Prostate gland (tissue), 2 donors: ENCODE data around the gene SRGAP2C.
"Not testable (repeated sequence)": the region's sequence is repeated elsewhere in the genome, so short reads cannot be mapped to it uniquely, and the experiment has no call there.

ENCODE experiments used
- POLR2A ChIP-seq: fragments of 450-650 bp; IDR thresholded peaks from one replicate; pipeline ENCODE4 v1.6.1; 2016; ENCODE audit warnings: antibody characterized with exemption, mild to moderate bottlenecking
- POLR2AphosphoS5 ChIP-seq: sonication (generic); formaldehyde crosslinking; IDR thresholded peaks from one replicate; pipeline ENCODE4 v1.6.1; 2017; ENCODE audit warnings: antibody characterized with exemption
- TF ChIP-seq, protein P1 (sequence below), 4 experiments: fragments of 200-600 bp in 2 of 4; fragments of 450-650 bp in 2 of 4; sonication (generic) in 2 of 4; IDR thresholded peaks; 1 replicate in 3 of 4; 2 replicates in 1 of 4; pipeline ENCODE4 v1.5.1; 2016 to 2019; ENCODE audit warnings: antibody characterized with exemption in 4 of 4, mild to moderate bottlenecking in 2 of 4, moderate library complexity in 2 of 4

DNA sequence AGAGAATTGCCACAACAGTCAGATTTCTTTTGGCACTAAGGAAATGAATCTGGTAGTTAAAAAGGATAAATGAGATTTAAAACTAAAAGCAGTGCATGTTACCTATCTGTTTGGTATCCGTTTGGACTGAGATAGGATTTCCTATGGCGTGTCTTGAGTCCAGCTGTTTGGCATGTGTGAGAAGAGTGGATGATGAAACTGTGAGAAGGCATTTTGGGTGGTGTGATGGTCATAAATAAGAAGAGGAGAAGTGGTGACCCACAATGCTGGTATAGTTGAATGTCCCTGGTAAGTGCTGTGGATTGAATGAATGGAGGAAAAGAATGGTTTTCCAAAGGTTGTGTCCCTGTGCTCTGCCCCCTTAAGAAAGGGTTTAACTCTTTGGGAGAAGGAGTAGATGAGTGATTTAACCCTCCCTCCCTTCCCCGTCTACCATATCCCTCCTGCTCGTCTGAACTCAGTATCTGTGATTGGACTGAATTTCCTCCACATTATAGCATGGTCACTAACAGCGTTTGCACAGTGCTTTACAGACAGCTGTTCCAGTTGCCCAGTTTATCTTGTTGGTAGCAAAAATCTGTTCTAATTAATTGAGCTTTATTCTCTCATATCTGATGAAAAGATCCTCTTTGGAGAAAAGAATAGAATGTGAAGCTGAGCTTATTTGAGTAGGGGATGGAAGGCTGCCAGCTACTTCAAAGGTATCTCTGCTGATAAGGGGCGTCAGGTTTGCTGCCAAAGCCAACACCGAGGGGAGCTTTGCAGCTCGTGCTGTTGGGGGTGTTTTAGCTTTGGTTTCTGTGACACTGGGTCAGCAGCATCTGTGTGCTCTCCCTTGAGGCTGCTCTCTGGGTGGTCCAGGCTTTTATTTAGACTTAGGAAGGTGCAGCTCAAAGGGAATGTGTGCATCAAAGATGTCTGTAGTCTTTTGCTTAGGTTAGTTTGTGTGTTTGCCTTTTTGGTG, 148.1 kb downstream of the SRGAP2C start:
- not testable (repeated sequence) for TF ChIP-seq POLR2A, POLR2AphosphoS5
- TF ChIP-seq, protein P1, sequence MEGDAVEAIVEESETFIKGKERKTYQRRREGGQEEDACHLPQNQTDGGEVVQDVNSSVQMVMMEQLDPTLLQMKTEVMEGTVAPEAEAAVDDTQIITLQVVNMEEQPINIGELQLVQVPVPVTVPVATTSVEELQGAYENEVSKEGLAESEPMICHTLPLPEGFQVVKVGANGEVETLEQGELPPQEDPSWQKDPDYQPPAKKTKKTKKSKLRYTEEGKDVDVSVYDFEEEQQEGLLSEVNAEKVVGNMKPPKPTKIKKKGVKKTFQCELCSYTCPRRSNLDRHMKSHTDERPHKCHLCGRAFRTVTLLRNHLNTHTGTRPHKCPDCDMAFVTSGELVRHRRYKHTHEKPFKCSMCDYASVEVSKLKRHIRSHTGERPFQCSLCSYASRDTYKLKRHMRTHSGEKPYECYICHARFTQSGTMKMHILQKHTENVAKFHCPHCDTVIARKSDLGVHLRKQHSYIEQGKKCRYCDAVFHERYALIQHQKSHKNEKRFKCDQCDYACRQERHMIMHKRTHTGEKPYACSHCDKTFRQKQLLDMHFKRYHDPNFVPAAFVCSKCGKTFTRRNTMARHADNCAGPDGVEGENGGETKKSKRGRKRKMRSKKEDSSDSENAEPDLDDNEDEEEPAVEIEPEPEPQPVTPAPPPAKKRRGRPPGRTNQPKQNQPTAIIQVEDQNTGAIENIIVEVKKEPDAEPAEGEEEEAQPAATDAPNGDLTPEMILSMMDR (IDR thresholded peaks at IDR 0.05) = not testable (repeated sequence)
